OCI-LY1 (cell line): ENCODE measurements around the gene TERF2IP.

Source experiments
- H2AFZ ChIP-seq: fragments of 200-600 bp; sonication (generic), shearing (Covaris generic); 2 replicates; pipeline ENCODE4 v1.6.0; 2014; ENCODE audit warnings: antibody characterized with exemption, mild to moderate bottlenecking, low read length
- H3F3A ChIP-seq: fragments of 200-600 bp; sonication (generic), shearing (Covaris generic); 2 replicates; pipeline ENCODE4 v1.6.0; 2014; ENCODE audit warnings: mild to moderate bottlenecking, antibody characterized with exemption, low read length, moderate library complexity; ENCODE audit not compliant: insufficient read depth
- H3K27ac ChIP-seq: fragments of 200-600 bp; sonication (generic); 2 replicates; pipeline ENCODE4 v1.5.1; 2014; ENCODE audit warnings: low read length, mixed run types, mild to moderate bottlenecking, low read depth; ENCODE audit not compliant: poor library complexity, severe bottlenecking
- H3K27me3 ChIP-seq: fragments of 200-600 bp; sonication (generic); 2 replicates; pipeline ENCODE4 v1.6.0; 2014; ENCODE audit warnings: antibody characterized with exemption, mild to moderate bottlenecking, low read length, moderate library complexity; ENCODE audit not compliant: insufficient read depth
- H3K36me3 ChIP-seq: fragments of 200-600 bp; sonication (generic); 2 replicates; pipeline ENCODE4 v1.6.1; 2014; ENCODE audit warnings: mild to moderate bottlenecking, antibody characterized with exemption, low read length, moderate library complexity, mixed read lengths; ENCODE audit not compliant: insufficient read depth
- H3K4me1 ChIP-seq: fragments of 200-600 bp; sonication (generic); 2 replicates; pipeline ENCODE4 v1.5.1; 2014; ENCODE audit warnings: mild to moderate bottlenecking, low read length, moderate library complexity; ENCODE audit not compliant: insufficient read depth, severe bottlenecking
- H3K4me2 ChIP-seq: fragments of 200-600 bp; sonication (generic), shearing (Covaris generic); 2 replicates; pipeline ENCODE4 v1.6.1; 2014; ENCODE audit warnings: low read length
- H3K4me3 ChIP-seq: fragments of 200-600 bp; sonication (generic); 2 replicates; pipeline ENCODE4 v1.5.1; 2014; ENCODE audit warnings: low read length, low read depth, mild to moderate bottlenecking, mixed read lengths; ENCODE audit not compliant: poor library complexity, severe bottlenecking
- H3K79me2 ChIP-seq: fragments of 200-600 bp; shearing (Covaris generic); 2 replicates; pipeline ENCODE4 v1.6.1; 2016; ENCODE audit warnings: mixed run types, low read length, mixed read lengths; ENCODE audit not compliant: insufficient read depth
- H3K9ac ChIP-seq: fragments of 200-600 bp; sonication (generic), shearing (Covaris generic); 2 replicates; pipeline ENCODE4 v1.6.1; 2014; ENCODE audit warnings: mild to moderate bottlenecking, low read length, mixed read lengths
- H3K9me2 ChIP-seq: fragments of 200-600 bp; sonication (generic), shearing (Covaris generic); 2 replicates; pipeline ENCODE4 v1.6.1; 2014; ENCODE audit warnings: low read depth, mild to moderate bottlenecking, low read length, mixed read lengths
- H3K9me3 ChIP-seq: fragments of 200-600 bp; shearing (Covaris generic); 2 replicates; pipeline ENCODE4 v1.6.1; 2014; ENCODE audit warnings: low read length, mixed read lengths
- H4K20me1 ChIP-seq: fragments of 200-600 bp; sonication (generic), shearing (Covaris generic); 2 replicates; pipeline ENCODE4 v1.6.0; 2016; ENCODE audit warnings: mild to moderate bottlenecking, low read length; ENCODE audit not compliant: insufficient read depth
- EZH2 ChIP-seq: fragments of 200-600 bp; sonication (generic), shearing (Covaris generic); IDR thresholded peaks from 2 replicates; pipeline ENCODE4 v1.8.0; 2017; ENCODE audit warnings: borderline replicate concordance, mixed run types, mild to moderate bottlenecking, antibody characterized with exemption, low read length, moderate library complexity, mixed read lengths
- TF ChIP-seq, protein P1 (sequence below): fragments of 200-600 bp; sonication (generic), shearing (Covaris generic); IDR thresholded peaks from 2 replicates; pipeline ENCODE4 v1.5.1; 2017; ENCODE audit warnings: mild to moderate bottlenecking, antibody characterized with exemption, low read length, moderate library complexity, mixed read lengths

The TERF2IP gene

DNA sequence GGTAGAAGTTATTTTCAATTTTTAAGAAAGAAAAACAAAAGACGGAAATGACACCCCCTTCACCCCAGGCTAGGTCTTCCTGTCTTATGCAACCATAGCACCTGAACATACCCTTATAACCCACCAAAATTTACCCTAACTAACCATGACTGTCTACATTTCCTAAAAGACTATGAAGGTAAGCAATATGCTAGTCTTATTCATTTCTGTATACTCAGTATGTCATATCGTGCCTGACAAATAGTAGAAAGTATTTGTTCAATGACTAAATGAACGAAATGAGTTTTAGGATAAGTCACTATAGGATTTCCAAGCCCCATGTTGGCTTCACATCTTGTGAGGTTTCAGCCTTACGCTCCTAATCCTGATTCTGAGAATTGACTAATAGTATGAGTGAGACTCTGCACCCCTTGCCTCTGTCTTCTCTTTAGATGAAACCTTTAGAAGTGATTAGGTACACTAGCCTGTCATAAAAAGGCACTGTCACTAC lies 31.0 kb upstream of the TERF2IP start:
- Histone ChIP-seq H4K20me1 (no peaks in the 10 kb centered on the region), H3K36me3 (peaks cover 88% of the 10 kb centered on the region), H3K27ac (no peak overlapping the region), H3F3A (no peaks in the 10 kb centered on the region), H3K27me3 (no peaks in the 10 kb centered on the region), H3K4me1 (peaks cover 9% of the 10 kb centered on the region), H3K79me2 (no peaks in the 10 kb centered on the region), H3K9ac (no peak overlapping the region), H3K9me2 (no peaks in the 10 kb centered on the region), H3K9me3 (no peaks in the 10 kb centered on the region), H3K4me3 (no peak overlapping the region), H2AFZ (no peak overlapping the region), H3K4me2 (no peak overlapping the region)
- TF ChIP-seq EZH2, result no peak
- TF ChIP-seq, protein P1, sequence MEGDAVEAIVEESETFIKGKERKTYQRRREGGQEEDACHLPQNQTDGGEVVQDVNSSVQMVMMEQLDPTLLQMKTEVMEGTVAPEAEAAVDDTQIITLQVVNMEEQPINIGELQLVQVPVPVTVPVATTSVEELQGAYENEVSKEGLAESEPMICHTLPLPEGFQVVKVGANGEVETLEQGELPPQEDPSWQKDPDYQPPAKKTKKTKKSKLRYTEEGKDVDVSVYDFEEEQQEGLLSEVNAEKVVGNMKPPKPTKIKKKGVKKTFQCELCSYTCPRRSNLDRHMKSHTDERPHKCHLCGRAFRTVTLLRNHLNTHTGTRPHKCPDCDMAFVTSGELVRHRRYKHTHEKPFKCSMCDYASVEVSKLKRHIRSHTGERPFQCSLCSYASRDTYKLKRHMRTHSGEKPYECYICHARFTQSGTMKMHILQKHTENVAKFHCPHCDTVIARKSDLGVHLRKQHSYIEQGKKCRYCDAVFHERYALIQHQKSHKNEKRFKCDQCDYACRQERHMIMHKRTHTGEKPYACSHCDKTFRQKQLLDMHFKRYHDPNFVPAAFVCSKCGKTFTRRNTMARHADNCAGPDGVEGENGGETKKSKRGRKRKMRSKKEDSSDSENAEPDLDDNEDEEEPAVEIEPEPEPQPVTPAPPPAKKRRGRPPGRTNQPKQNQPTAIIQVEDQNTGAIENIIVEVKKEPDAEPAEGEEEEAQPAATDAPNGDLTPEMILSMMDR, result no peak

GRCh38 chr16:75617121-75617520 lies 30.5 kb upstream of the TERF2IP start:
- H2AFZ ChIP-seq, result no peak overlapping the region
- H3F3A ChIP-seq, result no peaks in the 10 kb centered on the region
- H3K9me3 ChIP-seq, result no peaks in the 10 kb centered on the region
- H3K79me2 ChIP-seq, result no peaks in the 10 kb centered on the region
- peaks cover 15% of the 10 kb centered on the region for H3K4me1 ChIP-seq
- H3K36me3 ChIP-seq, result peaks cover 83% of the 10 kb centered on the region
- H3K27ac ChIP-seq, result no peak overlapping the region
- no peak overlapping the region for H3K4me3 ChIP-seq
- H3K9me2 ChIP-seq, result no peaks in the 10 kb centered on the region
- H3K27me3 ChIP-seq, result no peaks in the 10 kb centered on the region
- H4K20me1 ChIP-seq, result no peaks in the 10 kb centered on the region
- H3K9ac ChIP-seq, result no peak overlapping the region
- no peak overlapping the region for H3K4me2 ChIP-seq
- TF ChIP-seq, protein P1, result no peak
- TF ChIP-seq EZH2, result no peak

- H3K9me3 ChIP-seq, result no peaks in the 10 kb centered on the region
- H3K27ac ChIP-seq, result no peak overlapping the region
- H3K4me3 ChIP-seq, result no peak overlapping the region
- no peaks in the 10 kb centered on the region for H3K9me2 ChIP-seq
- peaks cover 6% of the 10 kb centered on the region; the same call in 1 of the 2 replicates for H3K79me2 ChIP-seq
- no peak overlapping the region for H3K4me2 ChIP-seq
- H3K36me3 ChIP-seq, result peaks cover 66% of the 10 kb centered on the region
- no peaks in the 10 kb centered on the region for H3F3A ChIP-seq
- H3K27me3 ChIP-seq, result no peaks in the 10 kb centered on the region
- H2AFZ ChIP-seq, result no peak overlapping the region
- no peaks in the 10 kb centered on the region for H4K20me1 ChIP-seq
- peaks cover 23% of the 10 kb centered on the region for H3K4me1 ChIP-seq
- no peak overlapping the region for H3K9ac ChIP-seq
- TF ChIP-seq, protein P1, result no peak
- no peak for TF ChIP-seq EZH2
These were observed 28.8 kb upstream of the TERF2IP start for GRCh38 chr16:75618780-75619179.
